Inflammatory macrophage treated with lipopolysaccharide for 1 hour (primary cell): ENCODE results near the gene ATG101.

ENCODE experiments used
- DNase-seq, 2 donors: peaks; one replicate each; pipeline ENCODE4 v3.0.0-alpha.2; 2020 to 2022

Gene ATG101

DNA sequence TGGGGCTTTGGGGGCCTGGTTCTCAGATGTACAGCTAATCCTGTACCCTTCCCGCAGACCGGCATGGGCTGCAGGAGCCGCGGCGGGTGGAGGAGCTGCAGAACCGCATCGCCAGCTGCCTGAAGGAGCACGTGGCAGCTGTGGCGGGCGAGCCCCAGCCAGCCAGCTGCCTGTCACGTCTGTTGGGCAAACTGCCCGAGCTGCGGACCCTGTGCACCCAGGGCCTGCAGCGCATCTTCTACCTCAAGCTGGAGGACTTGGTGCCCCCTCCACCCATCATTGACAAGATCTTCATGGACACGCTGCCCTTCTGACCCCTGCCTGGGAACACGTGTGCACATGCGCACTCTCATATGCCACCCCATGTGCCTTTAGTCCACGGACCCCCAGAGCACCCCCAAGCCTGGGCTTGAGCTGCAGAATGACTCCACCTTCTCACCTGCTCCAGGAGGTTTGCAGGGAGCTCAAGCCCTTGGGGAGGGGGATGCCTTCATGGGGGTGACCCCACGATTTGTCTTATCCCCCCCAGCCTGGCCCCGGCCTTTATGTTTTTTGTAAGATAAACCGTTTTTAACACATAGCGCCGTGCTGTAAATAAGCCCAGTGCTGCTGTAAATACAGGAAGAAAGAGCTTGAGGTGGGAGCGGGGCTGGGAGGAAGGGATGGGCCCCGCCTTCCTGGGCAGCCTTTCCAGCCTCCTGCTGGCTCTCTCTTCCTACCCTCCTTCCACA, 11.0 kb upstream of the ATG101 start:
- DNase-seq, result no peak

GRCh38 chr12:52059582-52060497, 9.9 kb upstream of the ATG101 start:
- no peak for DNase-seq

- DNase-seq, result no peak
Measured at GRCh38 chr12:52060498-52061177, 9.1 kb upstream of the ATG101 start.

DNA sequence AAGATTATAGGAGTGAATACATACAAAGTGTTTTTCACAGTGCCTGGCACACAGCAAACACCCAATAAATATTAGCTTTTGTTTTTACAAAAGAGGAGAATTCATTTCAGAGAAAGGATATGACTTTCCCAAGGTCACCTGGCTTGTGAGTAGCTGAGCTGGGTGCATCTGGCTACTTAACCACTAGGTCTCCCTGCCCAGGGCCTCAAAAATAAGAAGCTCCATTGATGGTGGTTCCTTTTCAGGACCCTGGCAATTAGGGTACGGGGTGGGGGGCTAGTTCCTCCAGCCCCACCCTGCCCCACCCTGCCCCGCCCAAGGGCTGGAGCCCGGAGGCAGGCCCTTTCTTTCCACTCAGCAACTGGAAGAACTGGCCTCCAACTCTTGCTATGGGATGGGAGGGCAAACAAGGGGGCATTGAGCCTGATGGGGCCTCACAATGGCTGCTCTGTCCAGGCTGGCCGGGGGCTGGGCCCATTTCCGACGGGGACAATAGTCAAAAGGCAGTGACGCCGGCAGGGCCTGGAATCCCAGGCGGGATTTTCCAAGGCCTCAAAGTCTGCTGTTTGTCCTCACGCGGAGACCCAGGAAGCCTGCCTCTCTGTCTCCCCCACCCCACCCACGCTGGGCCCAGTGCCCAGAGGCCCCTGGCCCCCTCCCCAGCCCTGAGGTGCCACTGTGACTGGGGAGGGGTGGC, 8.2 kb upstream of the ATG101 start:
- no peak for DNase-seq

- DNase-seq, result no peak
Measured at GRCh38 chr12:52062167-52063081, 7.4 kb upstream of the ATG101 start.

- no peak for DNase-seq
Measured at GRCh38 chr12:52063082-52063924, 6.5 kb upstream of the ATG101 start.

DNA sequence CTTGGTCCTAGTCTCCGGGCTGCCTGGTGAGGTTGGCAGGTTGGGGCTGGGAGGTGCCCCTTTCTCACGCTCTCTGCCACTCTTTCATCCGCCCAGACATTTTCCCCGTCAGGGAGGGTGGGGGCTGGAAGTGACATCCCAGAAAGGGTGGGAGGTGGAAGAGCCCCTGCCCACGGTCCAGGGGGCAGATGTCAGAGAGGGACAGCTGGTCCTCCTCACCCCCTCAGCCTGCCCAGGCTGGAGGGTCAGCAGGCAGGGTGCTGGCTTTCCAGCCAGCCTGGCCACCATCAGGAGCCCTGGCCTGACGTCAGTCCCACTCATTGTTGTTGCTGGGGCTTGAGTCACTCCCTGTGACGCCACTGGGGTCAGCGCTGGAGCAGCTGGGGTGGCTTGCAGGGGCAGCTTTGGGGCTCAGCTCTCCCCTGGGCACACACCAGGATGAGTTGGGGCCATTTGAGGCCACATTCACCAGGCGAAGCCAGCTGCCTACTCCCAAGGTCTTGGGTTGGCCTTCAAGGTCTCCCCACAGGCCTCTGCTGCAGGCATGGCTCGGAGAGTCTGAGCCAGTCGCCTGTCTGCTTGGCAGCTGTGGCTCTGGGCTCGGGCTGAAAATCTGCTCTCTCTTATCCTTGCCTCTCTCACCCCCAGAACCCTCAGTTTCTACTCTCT, 5.7 kb upstream of the ATG101 start:
- DNase-seq, result no peak

- DNase-seq, result no peak
Measured at GRCh38 chr12:52066346-52067080, 3.3 kb upstream of the ATG101 start.

- no peak for DNase-seq
Measured at GRCh38 chr12:52067081-52067374, 2.8 kb upstream of the ATG101 start.

- DNase-seq, result no peak
Measured at GRCh38 chr12:52070185-52070925, 577 bp downstream of the ATG101 start.

GRCh38 chr12:52073531-52074381, 4.0 kb downstream of the ATG101 start:
- no peak for DNase-seq

DNA sequence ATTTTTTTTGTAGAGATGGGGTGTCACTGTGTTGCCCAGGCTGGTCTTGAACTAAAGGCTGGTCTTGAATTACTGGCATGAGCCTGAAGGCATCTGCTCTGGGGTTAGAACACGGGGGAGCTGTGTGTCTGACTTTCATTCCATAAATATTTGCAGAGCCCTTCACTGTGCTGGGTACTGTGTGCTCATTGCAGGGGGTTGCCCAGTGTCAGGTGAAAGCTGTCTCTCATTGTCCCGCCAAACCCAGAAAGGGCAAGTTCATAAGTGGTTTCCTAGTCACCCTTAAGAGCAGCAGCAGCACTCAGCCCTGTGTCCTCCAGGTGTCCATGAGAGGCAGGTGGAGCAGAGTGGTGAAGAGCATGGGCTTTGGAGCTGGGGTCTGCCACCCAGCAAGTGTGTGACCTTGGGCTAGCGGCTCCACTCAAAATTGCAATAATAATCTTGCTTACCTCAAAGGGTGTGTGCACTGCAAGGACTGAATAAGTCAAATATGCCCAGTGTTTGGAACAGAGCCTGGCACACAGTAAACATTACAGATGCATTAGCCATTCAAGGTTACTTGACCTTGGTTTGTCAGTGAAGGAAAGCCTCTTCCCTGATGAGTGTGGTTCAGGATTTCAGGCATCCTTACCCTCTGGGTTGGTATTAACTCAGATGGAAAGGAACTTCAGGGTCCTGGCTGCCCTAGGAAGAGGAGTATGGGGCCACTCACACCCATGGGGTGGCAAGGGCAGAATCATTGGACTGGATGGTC, 5.4 kb downstream of the ATG101 start:
- no peak for DNase-seq

GRCh38 chr12:52076811-52077210, 7.0 kb downstream of the ATG101 start:
- DNase-seq, result no peak

DNA sequence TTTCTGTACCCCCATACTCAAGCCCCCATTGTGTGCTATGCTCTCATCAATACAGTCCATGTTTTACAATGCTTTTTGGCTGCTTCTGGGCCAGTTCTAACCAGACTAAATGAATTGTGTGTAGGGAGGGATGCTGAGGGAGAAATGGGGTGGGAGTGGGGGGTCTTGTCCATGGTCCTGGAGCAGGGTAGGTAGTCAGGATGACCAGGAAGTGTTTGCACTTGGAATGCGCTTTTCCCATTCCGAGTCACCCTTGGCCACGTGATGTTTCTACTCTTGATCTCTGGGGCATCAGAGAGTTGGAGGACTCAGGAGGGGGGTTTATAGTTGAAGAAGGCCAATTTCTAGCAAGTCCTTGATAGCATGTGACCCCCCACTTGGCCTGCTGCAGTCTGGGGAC, 8.5 kb downstream of the ATG101 start:
- no peak for DNase-seq

- no peak for DNase-seq
Measured at GRCh38 chr12:52079576-52080402, 10.0 kb downstream of the ATG101 start, which contains the start of gene SMIM41. SMIM41 (plus strand) TSS chr12:52079704; CDS start chr12:52079780, 76 bp downstream.
